AG10803 (cell line): Measurements from ENCODE around the gene RNF128.

Experiments used
- DNase-seq: peaks from one replicate; pipeline ENCODE4 v3.0.0; 2010; ENCODE audit warnings: low read depth
- H3K4me3 ChIP-seq: 2 replicates; pipeline ENCODE4 v1.5.1; 2011; ENCODE audit warnings: mild to moderate bottlenecking, low read length, control low read depth
- CTCF ChIP-seq: conservative IDR thresholded peaks from 2 replicates; pipeline ENCODE4 v1.5.1; 2011; ENCODE audit warnings: mild to moderate bottlenecking, low read length, control low read depth, inconsistent platforms

RNF128 gene

GRCh38 chrX:106702636-106703035 is 23.9 kb upstream of the RNF128 start:
- H3K4me3 ChIP-seq = no peak overlapping the region
- TF ChIP-seq CTCF = no peak
- no peak for DNase-seq

DNA sequence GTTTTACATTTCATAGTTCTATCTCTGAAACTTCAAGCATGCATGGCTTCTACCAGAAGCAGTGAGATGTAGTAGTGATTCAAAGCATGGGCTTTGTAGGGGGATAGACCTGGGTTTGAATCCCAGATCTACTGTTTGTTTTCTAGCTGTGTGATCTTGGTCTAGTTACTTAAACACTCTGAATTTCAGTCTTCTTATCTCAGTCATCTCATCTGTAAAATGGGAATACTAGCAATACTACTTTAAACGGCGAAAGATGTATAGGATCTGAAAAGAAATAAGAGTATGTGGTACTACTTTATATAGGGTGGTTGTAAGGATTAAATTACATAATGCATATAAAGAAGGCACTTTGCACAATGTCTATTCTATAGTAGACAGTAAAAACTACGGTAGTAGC is 20.0 kb upstream of the RNF128 start:
- TF ChIP-seq CTCF = no peak
- H3K4me3 ChIP-seq = no peak overlapping the region
- no peak for DNase-seq

DNA sequence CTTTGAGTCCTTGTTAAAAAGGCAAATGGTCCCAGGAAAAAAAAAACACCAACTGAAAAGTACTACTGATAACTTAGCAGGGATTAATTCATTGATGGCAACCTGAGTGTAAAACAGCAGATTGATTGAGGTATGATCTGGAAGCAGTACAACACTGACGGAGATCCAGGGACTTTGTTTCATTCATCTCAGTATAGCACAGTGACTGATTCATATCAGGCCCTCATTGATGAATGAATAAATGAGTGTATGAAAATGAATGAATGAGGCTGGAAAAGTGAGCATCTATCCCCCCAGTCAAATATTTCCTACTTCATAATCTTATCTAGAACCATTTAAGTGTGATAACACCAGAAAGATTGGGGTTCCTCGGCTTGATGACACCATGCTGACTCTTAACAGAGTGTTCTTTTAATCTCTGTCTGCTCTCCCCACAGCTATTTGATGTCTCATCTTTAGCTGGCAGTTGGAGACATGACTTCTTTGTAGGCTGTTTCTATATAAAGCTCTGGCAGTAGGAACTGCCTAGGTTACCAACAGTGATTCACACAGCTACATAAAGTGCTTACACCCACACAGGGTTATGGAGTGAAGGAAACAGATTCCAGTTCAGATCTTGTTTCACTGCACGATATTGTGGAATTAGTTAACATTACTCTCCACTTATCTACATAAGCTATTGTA is 18.6 kb upstream of the RNF128 start:
- no peak overlapping the region for H3K4me3 ChIP-seq
- no peak for TF ChIP-seq CTCF
- peak; percentile 88 for DNase-seq

- no peak overlapping the region for H3K4me3 ChIP-seq
- DNase-seq = peak; percentile 37
- TF ChIP-seq CTCF = no peak
Measured at GRCh38 chrX:106710771-106711170, 15.7 kb upstream of the RNF128 start.

DNA sequence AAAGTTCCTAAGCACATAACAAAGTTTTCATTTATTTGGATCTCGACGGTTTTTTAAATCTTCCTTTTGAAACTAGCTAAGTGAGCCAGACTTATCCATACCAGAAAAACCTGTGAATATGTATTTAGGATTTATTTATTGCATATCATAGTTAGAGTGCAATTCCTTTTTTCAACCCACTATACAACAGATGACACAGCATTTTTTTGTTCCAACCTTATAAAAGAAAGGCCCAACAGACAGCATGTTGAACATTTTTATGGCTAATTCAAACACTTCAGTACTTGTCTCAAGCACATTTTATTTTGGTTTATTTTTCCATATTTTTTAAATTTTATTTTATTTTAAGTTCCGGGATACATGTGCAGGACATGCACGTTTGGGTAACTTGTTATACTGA is 15.1 kb upstream of the RNF128 start:
- H3K4me3 ChIP-seq = no peak overlapping the region
- no peak for TF ChIP-seq CTCF
- no peak for DNase-seq

- TF ChIP-seq CTCF = no peak
- H3K4me3 ChIP-seq = no peak overlapping the region
- DNase-seq = no peak
Measured at GRCh38 chrX:106716004-106716403, 10.5 kb upstream of the RNF128 start.

DNA sequence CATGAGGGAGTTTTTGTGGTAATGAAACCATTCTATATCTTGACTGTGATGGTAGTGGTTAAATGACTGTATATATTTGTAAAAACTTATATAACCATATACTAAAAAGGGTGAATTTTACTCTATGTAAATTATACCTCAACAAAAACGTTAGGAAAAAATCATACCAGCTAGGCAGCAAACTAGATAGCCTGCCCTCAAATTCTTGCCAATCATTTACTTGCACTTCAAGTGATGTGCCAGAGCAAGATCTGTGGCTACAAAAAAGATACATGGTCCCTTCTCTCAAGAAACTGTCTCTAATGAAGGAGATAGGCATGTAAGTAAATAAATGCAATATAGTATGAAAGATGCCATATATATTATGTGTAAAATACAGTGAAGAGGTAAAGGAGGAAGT is 10.0 kb upstream of the RNF128 start:
- no peak overlapping the region for H3K4me3 ChIP-seq
- no peak for TF ChIP-seq CTCF
- no peak for DNase-seq
